ENCODE results near the gene FEZF2. TPM values are rescaled to one million over a fixed set of nuclear protein-coding genes. Genes with fewer than 3 reads are reported as not detected.

FEZF2 gene
- polyA plus RNA-seq, 1 donor = not detected

DNA sequence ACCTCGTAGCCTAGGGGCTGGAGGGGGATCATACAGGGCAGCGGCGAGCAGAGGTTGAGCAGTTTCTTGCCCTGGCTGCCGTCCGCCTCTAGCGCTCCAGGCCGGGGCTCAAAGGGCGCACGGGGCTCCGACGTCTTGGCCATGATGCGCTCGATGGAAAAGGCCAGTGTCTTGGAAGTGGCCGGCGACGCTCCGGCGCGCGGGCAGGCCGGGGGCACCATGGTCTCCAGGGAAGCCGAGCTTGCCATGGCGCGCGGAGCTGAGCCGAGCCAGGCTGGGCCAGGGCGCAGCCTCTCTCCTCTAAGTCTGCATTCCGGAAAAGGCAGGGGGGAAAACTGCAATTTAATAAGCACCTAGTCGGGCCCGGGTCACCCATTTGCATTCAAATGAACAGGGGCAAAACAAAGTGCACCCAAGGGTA, 719 bp downstream of the FEZF2 start:
- DNase-seq = no peak

DNA sequence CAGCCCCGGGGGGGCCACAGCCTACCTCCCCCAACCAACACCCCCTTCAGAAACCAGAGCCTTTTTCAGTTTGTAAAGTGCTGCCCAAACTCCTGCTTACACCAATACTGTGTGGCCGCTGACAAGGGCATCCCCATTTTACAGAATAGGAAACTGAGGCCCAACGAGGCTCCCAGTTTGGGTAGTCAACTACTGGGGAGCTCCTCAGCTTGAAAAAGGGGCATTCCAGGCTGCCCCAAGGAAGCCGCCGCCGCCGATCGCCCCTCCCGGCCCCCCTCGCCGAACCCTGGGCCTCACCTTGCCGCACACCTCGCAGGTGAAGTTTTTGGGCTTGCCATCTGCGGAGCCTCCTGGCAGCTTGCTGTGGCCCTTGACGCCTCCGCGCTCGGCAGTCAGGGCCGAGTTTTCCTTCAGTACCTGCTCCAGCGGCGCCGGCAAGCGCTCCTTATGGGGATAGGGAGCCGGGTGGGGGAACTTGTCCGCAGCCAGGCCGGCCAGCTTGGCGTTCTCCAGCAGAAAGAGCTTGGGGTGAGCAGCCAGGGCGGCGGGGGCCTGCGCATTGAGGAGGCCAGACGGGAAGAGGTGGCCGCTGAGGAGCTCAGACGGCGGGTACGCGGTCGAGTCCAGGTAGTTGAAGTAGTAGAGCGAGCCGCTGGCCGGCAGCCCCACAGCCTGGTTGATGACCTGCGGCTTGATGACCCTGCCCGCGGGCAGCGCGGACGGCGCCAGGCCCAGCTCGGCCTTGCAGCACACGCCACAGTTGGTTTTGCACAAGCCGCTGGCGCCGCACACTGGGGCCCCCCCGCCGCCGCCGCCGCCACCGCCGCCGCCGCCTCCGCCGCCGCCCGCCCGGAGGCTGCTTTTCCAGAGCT, 1.4 kb downstream of the FEZF2 start:
- DNase-seq = no peak

DNA sequence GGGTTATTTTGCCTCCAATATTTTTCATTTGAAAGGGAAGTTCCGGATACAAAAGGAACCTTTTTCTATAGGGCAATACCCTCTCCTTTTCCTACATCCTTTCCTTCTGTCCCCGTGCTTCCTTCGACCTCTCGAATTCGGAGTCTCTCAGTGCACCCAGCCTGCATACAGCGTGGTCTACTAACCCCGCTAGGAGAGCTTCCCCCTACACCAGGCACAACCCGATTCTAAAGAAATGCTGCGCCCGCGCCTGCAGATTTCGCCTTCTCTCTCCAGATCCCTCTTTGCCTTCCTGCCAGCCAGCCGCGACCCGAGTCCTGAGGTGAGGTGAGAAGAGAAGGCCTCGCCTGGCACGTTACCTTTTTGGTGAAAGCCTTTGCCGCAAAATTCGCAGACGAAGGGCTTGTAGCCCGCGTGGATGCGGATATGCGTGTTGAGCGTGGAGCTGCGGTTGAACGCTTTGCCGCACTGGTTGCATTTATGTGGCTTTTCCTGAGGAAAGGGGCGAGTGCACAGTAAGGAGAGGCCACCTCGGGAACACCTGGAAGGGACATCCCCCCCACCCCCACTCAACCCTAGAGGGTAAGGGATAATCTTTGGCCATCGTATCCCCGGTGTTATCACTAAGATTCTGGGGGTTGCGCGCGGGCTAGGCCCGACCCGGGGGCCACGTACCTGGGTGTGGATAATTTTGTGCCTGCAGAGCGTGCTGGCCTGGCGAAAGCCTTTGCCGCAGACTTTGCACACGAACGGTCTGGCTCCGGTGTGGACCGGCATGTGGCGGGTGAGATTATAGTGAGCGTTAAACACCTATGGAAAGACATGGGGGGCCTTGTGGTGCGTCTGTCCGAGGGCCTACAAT, 2.3 kb downstream of the FEZF2 start:
- DNase-seq = no peak

DNA sequence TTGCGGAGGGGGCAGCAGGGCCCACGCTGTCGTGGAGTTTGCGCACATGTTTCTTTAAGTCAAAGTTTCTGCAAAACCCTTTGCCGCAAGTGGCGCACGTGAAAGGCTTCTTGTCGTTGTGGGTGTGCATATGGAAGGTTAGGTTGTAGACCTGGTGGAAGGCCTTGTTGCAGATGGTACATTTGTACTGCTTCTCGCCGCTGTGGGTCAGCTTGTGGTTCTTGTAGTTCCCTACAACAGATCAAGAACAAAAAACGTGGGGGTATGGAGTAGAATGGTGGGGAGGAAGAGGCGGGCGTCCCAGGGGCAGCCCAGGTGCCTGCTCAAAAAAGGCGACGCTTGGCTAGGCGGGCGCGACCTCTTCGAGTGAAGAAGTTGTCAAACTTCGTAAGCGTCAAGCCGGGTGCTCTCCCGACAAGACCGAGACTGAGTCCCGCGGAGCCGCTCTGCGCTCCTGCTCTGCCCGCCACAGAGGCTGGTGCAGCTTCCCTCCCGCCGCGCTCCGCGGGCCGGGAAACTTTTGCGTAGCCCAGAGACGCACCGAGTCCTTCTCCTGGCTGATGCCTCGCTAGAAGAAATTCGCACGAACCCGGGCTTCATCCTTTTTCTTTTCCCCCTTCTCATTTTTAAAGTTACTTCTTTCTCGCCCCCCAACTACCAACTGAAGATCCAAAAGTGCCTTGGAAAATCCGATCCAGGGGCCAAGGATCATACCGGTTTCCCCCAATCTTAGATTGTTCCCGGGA, 3.1 kb downstream of the FEZF2 start:
- no peak for DNase-seq

DNA sequence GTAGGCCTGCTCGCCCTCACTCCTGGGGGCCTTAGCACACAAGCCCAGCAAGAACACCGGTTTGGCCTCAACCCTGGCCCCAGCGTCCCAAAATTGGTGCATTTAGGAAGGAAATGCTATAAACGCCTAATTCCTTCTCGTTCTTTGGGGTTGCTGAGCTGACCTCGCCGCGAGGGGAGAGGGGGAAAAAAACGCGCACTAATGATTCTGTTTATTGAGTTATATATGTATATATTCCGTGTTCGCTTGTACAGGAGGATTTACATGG, 3.9 kb downstream of the FEZF2 start:
- no peak for DNase-seq

DNA sequence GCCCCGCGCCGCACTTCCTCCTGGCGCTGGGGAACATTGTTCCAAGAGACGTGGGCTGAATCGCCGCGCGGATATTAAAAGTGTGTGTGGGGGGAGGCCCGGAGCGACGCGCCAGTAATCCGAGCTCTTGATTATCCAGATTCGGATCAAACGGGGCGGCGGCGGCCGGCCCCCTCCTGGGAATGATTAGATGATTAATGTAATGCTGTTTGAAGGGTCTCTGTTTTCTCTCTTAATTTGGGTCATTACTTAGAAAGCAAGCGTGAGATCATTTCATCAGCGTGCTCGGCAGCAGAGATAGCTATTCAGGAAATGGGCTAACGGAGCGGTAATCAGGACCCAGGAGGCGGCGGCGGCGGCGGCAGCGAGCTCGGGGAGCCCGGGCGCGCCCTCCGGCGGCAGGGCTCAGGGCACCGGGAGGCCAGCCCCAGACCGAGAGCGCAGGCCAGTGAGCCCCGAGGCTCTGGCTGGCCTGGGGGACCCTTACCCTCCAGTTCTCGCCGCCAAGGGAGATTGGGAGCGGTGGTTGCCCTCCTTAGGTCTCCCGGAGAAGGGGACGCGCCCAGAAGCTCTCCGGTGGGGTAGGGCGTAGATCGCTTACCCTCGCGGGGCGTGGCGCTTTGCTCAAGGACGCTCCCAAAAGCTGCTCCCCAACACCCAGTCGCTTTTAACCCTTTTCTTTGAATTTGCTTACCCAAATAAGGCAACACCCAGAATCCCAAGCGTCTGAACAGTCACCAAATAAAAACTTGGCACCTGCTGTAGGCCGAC, 4.5 kb downstream of the FEZF2 start:
- no peak for DNase-seq

DNA sequence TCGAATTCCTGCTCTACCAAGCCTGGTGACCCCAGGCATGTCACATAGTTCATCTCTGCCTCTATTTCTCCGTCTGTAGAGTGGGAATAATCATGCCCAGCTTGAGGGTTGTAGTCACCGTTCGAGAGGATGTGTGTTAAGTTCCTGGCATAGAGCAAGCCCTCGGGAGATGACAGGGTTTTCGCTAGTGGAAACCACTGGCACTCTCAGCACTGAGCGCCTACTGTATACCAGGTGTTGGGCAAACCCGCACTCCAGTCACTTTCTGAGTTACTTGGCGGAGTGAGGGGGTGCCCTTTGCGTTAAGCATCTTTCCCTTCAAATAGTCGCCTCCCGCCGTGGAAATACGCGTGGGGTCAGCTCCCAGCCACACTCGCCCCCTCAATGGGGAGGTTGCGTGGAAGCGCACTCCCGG, 5.1 kb downstream of the FEZF2 start:
- no peak for DNase-seq

DNA sequence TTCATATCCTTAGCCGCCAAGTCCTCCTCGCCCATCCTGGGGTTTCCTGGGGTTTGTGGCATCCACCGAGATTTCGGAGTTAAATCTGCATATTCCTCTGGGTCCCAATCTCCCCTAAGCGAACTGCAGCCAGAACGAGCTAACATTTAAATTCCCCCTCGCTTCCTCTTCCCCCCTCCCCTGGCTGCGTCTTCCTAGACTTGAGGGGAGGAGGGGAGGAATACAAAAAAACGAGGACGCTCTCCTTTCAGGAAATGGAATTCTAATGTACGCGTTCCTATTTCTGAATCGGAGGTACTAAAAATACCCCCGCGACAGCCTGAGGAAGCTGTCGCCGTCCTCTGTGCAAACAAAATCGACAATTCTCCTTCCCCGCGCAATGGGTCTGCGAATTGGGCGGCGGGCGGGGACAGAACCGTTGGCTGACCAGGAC, 5.6 kb downstream of the FEZF2 start:
- DNase-seq = no peak

DNA sequence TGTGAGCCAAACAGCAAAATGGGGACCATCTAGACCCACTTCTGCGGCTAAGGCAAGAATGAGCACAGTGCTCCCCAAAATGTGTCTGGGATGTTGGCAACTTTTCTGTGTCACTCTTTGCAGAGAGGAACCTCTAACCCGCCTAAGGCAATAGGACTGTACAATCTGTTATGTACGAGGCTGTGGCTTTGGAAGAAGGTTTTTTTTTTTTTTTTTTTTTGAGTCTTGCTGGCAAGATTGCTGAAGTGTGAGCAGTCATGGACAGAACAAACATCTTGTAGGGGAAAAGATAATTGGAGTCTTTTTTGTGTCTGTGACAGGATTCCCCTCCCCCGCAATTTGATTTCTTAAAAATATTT, 7.2 kb downstream of the FEZF2 start:
- no peak for DNase-seq

DNA sequence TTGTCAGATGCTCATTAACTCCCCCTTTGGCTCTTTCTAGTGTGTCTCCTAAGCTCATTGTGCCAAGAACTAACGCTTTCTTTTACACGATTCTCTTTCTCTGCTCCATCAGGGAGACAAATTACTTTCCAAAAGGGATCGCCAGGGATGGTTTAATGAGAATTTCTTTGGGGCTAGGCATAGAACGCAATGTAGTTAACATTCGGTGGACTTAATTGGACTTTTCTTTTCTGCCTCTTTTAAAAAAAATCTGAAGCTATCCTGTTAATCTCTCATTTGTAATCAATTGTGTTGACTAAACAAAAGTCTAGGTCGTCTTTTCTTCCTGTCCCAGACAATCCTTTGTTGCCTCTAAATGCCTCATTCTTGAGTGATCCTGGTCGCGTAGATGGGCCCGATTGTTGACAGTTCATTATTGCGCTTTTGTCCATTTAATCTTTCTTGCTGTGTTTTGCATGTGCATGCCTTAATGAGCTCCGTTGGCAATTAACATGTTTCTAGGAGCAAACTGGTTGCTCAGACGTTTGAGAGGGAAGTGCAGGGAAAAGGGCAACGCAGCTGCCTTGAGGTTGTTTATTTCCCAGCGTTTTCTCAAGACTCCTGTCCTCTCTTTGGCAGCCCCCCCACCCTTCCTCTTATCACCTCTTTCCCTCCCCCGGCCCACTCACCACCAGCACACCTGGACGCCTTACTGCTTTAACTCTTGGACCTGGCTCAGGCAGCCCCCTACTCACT, 7.8 kb downstream of the FEZF2 start:
- no peak for DNase-seq

DNA sequence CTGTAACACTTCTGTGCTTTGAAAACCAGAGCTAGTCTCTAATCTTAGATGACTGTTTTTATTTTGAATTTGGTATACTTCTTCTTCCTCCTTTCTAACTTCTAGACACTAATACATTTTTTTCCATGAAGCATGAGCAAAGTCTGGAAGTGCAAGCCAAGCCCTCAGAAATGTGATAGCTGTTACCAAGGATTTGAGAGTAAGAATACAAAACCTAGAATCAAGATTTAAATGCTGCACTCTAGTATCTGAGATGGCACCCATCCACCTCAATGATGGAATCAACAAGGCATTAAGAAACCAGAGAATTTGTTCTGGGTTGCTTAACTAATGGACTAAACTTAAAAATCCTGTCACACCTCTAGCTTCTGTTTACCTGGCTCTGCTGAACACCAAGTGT, 9.2 kb downstream of the FEZF2 start:
- no peak for DNase-seq

DNA sequence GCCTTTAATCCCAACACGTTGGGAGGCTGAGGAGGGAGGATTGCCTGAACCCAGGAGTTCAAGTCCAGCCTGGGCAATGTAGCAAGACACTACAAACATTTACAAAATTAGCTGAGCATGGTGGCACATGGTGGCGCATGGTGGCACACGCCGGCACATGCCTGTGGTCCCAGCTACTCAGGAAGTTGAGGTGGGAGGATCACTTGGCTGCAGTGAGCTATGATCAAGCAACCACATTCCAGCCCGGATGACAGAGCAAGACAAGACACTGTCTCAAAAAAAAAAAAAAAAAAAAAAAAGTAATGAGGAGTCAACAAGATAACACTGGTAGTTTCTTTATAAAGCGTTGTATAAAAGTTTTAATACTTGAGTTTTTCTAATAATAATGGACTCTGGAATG, 10.1 kb downstream of the FEZF2 start:
- no peak for DNase-seq

DNA sequence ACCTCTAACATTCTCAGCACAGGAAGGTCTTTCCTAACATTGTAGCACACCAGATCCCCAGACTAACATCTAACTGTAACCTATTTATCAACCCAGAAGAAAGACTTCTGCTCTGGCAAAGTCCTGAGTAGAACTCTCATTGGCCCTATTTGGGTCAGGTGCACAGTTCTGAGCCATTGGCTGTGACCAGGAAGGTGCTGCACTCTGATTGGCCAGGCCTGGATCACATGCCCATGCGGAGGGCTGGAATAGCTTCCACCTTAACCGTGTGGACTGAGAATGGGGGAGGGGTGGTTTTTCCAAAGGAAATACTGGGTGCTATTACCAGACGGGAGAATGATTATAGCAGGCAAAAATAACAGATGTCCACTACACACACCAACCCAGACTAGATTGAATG, 11.5 kb downstream of the FEZF2 start:
- DNase-seq = no peak

DNA sequence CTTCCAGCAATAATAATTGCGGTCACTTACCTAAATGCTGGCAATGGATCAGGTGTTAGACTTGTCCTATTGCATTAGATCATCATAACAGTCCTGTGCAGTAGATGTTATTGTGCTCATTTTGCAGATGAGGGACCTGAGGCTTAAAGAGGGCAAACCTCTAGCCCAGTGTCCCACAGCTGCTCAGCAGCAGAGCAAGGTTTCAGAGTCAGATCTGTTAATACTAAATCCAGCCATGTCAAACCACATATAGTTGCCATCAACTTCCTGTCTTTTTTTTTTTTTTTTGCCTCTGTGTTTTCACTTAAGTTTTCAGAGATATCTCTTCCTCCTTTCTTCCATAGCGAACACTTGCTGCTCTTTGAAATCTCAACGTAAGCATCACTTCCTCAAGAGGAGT, 12.1 kb downstream of the FEZF2 start:
- DNase-seq = no peak

DNA sequence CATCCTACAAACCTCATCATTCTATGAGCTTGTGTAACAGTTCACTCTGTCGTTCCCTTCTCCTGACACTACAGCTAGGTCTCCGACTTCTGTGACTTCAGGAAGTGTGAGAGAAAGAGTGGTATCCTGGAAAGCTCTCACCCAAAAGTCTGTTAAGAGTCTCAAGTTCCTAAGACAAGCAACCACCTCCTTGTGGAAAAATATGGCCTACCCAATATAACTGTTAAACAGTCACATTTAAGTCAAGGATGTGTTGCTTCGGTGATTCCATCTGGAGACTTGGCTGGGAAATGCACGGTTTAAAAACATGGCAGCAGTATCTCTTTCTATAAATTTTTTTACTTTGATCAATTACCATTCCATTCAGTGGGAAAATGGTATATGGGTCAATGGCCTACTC, 13.8 kb downstream of the FEZF2 start:
- DNase-seq = no peak

DNA sequence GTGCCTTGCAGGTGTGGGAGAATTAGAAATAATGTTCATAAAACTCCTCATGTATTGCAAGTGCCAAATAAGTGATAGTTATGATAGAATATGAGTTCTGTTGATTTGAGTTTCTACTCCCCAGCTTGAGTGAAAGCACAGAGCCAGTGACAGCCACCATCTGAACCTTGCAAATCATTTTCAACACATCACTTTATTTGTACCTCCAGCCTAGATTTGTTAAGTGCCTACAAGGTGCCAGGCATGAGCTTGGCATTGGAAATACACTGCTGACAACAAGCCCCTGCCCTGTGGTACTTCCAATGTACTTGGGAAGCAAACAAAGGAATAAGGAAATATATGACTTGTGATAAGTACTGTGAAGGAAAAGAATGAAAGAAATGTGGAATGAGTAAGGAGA, 17.0 kb downstream of the FEZF2 start:
- DNase-seq = no peak

DNA sequence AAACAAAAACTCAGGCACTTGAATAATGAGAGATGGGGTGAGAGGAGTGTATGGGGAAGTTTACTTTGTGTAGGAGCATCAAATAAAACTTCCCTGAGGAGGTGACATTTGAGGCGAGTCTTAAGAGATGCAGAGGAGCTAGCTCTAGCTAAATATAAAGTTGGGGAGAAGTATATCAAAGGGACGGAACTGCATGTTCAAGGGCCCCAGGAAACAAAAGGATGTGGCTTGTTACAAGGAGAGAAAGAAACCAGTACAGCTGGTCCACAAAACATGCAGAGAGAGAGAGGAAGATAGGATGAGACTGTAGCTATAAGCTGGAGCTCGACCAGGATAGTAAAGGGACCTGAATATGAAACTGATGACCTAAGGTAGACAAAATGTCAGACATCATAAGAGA, 17.6 kb downstream of the FEZF2 start:
- no peak for DNase-seq

DNA sequence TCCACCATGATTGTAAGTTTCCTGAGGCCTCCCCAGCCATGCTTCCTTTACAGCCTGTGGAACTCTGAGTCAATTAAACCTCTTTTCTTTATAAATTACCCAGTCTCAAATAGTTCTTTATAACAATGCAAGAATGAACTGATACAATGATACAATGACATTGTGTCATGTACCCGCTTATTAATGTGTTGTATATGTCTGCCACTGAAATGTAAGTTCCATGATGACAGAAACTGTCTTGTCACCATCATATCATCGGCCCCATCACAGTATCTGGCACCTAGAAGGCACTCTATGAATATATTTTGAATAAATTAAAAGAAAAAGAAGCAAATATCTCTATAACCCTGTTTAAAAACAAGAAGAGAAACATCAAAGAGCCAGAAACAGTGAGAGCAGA, 29.6 kb downstream of the FEZF2 start:
- no peak for DNase-seq

DNA sequence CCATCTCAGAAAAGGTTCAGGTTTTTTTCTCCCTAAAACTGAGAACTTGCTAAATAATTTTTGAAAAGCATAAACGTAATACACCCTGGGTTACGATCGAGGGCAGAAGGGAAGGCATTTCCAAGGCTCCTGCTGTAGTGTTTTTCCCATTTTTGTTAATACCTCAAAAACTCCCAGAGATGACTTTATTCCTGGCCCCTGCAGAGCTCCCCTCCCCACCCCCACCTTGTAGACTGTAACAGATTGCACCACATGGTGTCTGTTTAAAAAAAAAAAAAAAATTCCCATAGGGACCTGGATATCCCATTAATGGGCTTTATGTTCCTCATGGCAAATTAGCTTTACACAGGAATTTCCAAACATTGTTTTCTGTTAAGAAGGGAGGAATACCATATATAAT, 38.2 kb downstream of the FEZF2 start:
- DNase-seq = no peak

DNA sequence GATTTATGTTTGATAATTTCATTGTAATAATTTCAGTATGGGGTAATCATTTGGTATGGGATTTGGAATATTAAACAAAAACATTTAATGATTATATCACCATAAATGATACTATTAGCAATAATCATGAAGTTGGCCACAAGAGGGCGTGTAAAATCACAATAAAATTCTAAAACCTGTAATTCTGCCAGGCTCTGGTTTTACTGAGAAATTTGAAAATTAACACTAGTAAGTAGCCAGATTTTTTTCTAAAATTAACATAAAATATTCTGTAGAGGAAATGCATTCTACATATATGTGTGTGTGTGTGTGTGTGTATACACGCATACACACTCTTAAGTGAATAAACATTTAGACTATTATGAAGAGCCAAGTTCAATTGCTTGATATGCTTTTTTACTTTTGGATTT, 40.5 kb downstream of the FEZF2 start:
- no peak for DNase-seq

DNA sequence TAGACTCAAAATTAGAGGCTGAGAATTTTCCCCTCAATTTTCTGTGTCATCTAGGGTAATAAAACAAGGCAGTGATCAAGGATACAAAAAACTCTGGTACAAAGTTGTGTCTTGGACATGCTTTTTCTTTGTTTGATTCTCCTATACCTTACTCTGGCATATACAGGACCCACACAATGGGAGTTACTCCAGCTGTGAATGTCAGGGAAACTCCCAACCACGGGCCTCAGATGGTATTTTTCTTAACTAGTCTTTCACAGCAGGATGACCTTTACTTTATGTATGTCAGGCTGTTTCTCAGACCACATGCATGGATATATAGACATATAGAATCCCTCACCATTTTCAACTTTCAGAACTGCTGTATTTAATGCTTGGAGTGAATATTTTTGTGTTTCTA, 41.3 kb downstream of the FEZF2 start:
- no peak for DNase-seq

DNA sequence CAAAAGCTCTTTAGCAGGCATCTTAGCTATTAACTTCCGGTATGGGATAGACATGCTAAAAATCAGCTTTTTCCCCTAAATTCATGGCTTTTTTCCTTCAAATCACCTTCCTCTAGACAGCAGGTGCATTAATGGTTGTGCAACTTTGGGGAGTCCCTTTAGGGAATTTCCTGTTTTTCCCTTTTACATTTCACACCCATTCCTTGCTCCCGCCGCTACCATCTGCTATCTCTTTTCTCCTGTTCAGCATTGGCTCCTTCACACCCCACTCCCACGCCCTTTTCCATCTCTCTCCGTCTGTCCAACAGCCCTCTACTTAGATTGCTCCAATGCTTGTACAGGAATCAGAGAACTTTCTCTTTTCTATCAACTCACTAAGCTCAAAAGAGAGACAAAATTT, 43.4 kb downstream of the FEZF2 start:
- no peak for DNase-seq
